IPS-20b (cell line): ENCODE results near the gene SUSD5.

Source experiments
- H3K27ac ChIP-seq: one replicate; pipeline ENCODE4 v1.5.1; 2013; ENCODE audit warnings: low read length
- H3K27me3 ChIP-seq: 2 replicates; pipeline ENCODE4 v1.6.1; 2013; ENCODE audit warnings: mild to moderate bottlenecking, low read length, inconsistent platforms; ENCODE audit not compliant: insufficient read depth
- H3K36me3 ChIP-seq: 2 replicates; pipeline ENCODE4 v1.6.1; 2013; ENCODE audit warnings: low read depth, mild to moderate bottlenecking, inconsistent platforms, low read length, moderate library complexity; ENCODE audit not compliant: insufficient read depth
- H3K4me1 ChIP-seq: 2 replicates; pipeline ENCODE4 v1.6.1; 2013; ENCODE audit warnings: mild to moderate bottlenecking, control low read depth, inconsistent platforms, low read length, moderate library complexity; ENCODE audit not compliant: insufficient read depth
- H3K4me3 ChIP-seq: 2 replicates; pipeline ENCODE4 v1.5.1; 2013; ENCODE audit warnings: mild to moderate bottlenecking, low read length, inconsistent platforms
- H3K9ac ChIP-seq: 2 replicates; pipeline ENCODE4 v1.6.1; 2013; ENCODE audit warnings: low read depth, mild to moderate bottlenecking, inconsistent platforms, low read length, moderate library complexity
- H3K9me3 ChIP-seq: 2 replicates; pipeline ENCODE4 v1.6.1; 2013; ENCODE audit warnings: mild to moderate bottlenecking, low read depth, low read length, inconsistent platforms; ENCODE audit not compliant: insufficient read depth

Gene SUSD5

GRCh38 chr3:33229066-33229465 is 10.5 kb upstream of the SUSD5 start:
- Histone ChIP-seq H3K36me3 (no peaks in the 10 kb centered on the region), H3K4me1 (no peaks in the 10 kb centered on the region; the same call in 1 of the 2 replicates), H3K9ac (no peak overlapping the region), H3K9me3 (no peaks in the 10 kb centered on the region), H3K27ac (no peak overlapping the region), H3K27me3 (no peaks in the 10 kb centered on the region), H3K4me3 (no peak overlapping the region)

GRCh38 chr3:33221241-33221640 is 2.6 kb upstream of the SUSD5 start:
- peaks cover 55% of the 10 kb centered on the region for H3K27me3 ChIP-seq
- H3K9me3 ChIP-seq, result no peaks in the 10 kb centered on the region
- no peaks in the 10 kb centered on the region for H3K4me1 ChIP-seq
- H3K27ac ChIP-seq, result no peak overlapping the region
- H3K9ac ChIP-seq, result no peak overlapping the region
- no peaks in the 10 kb centered on the region for H3K36me3 ChIP-seq
- no peak overlapping the region for H3K4me3 ChIP-seq

- Histone ChIP-seq H3K9ac (no peak overlapping the region), H3K27ac (no peak overlapping the region), H3K9me3 (no peaks in the 10 kb centered on the region), H3K4me3 (peak overlapping the region; percentile 66), H3K4me1 (no peaks in the 10 kb centered on the region), H3K36me3 (no peaks in the 10 kb centered on the region), H3K27me3 (peaks cover 68% of the 10 kb centered on the region)
Observed at GRCh38 chr3:33219175-33219487, 521 bp upstream of the SUSD5 start.

GRCh38 chr3:33217866-33218445 is 654 bp downstream of the SUSD5 start:
- Histone ChIP-seq H3K27ac (no peak overlapping the region), H3K9me3 (no peaks in the 10 kb centered on the region), H3K9ac (no peak overlapping the region), H3K4me1 (no peaks in the 10 kb centered on the region), H3K27me3 (peaks cover 68% of the 10 kb centered on the region), H3K36me3 (no peaks in the 10 kb centered on the region), H3K4me3 (peak overlapping the region; percentile 66)

GRCh38 chr3:33215739-33216138 is 2.9 kb downstream of the SUSD5 start:
- Histone ChIP-seq H3K9me3 (no peaks in the 10 kb centered on the region), H3K4me1 (no peaks in the 10 kb centered on the region), H3K27me3 (peaks cover 58% of the 10 kb centered on the region), H3K4me3 (no peak overlapping the region), H3K36me3 (no peaks in the 10 kb centered on the region), H3K27ac (no peak overlapping the region), H3K9ac (no peak overlapping the region)

- no peak overlapping the region for H3K27ac ChIP-seq
Observed at GRCh38 chr3:33212406-33212805, 6.2 kb downstream of the SUSD5 start.

GRCh38 chr3:33211444-33211843 is 7.2 kb downstream of the SUSD5 start:
- no peaks in the 10 kb centered on the region for H3K36me3 ChIP-seq
- H3K9ac ChIP-seq, result no peak overlapping the region
- no peak overlapping the region for H3K27ac ChIP-seq

More at GRCh38 chr3:33212406-33212805, 6.2 kb downstream of the SUSD5 start:
- Histone ChIP-seq H3K9me3 (peaks cover 4% of the 10 kb centered on the region; the same call in 1 of the 2 replicates), H3K27me3 (peaks cover 24% of the 10 kb centered on the region), H3K9ac (no peak overlapping the region), H3K4me1 (no peaks in the 10 kb centered on the region), H3K4me3 (no peak overlapping the region), H3K36me3 (no peaks in the 10 kb centered on the region)

GRCh38 chr3:33209357-33209756 is 9.3 kb downstream of the SUSD5 start:
- peaks cover 4% of the 10 kb centered on the region; the same call in 1 of the 2 replicates for H3K9me3 ChIP-seq
- H3K36me3 ChIP-seq, result no peaks in the 10 kb centered on the region

More at GRCh38 chr3:33211444-33211843, 7.2 kb downstream of the SUSD5 start:
- Histone ChIP-seq H3K4me1 (no peaks in the 10 kb centered on the region), H3K9me3 (peaks cover 4% of the 10 kb centered on the region; the same call in 1 of the 2 replicates), H3K4me3 (no peak overlapping the region), H3K27me3 (peaks cover 15% of the 10 kb centered on the region)

GRCh38 chr3:33202711-33203457 is 15.7 kb downstream of the SUSD5 start:
- no peaks in the 10 kb centered on the region for H3K9me3 ChIP-seq
- no peak overlapping the region for H3K27ac ChIP-seq
- H3K27me3 ChIP-seq, result no peaks in the 10 kb centered on the region
- H3K36me3 ChIP-seq, result no peaks in the 10 kb centered on the region
- no peaks in the 10 kb centered on the region for H3K4me1 ChIP-seq
- H3K4me3 ChIP-seq, result no peak overlapping the region
- H3K9ac ChIP-seq, result no peak overlapping the region

More at GRCh38 chr3:33209357-33209756, 9.3 kb downstream of the SUSD5 start:
- H3K9ac ChIP-seq, result no peak overlapping the region
- no peak overlapping the region for H3K27ac ChIP-seq
- no peak overlapping the region for H3K4me3 ChIP-seq
- H3K4me1 ChIP-seq, result no peaks in the 10 kb centered on the region
- H3K27me3 ChIP-seq, result no peaks in the 10 kb centered on the region

- no peaks in the 10 kb centered on the region for H3K9me3 ChIP-seq
- H3K4me3 ChIP-seq, result no peak overlapping the region
- no peaks in the 10 kb centered on the region for H3K36me3 ChIP-seq
- H3K27me3 ChIP-seq, result no peaks in the 10 kb centered on the region
- no peak overlapping the region for H3K27ac ChIP-seq
- H3K9ac ChIP-seq, result no peak overlapping the region
- H3K4me1 ChIP-seq, result no peaks in the 10 kb centered on the region
Observed at GRCh38 chr3:33201195-33201594, 17.4 kb downstream of the SUSD5 start.

- no peaks in the 10 kb centered on the region for H3K9me3 ChIP-seq
- no peak overlapping the region for H3K27ac ChIP-seq
- no peak overlapping the region for H3K4me3 ChIP-seq
- no peaks in the 10 kb centered on the region for H3K27me3 ChIP-seq
- no peak overlapping the region for H3K9ac ChIP-seq
- H3K4me1 ChIP-seq, result no peaks in the 10 kb centered on the region
- H3K36me3 ChIP-seq, result no peaks in the 10 kb centered on the region
Observed at GRCh38 chr3:33196538-33196937, 22.1 kb downstream of the SUSD5 start.

GRCh38 chr3:33194303-33194702 is 24.3 kb downstream of the SUSD5 start:
- Histone ChIP-seq H3K9me3 (no peaks in the 10 kb centered on the region), H3K27me3 (no peaks in the 10 kb centered on the region), H3K9ac (no peak overlapping the region), H3K36me3 (no peaks in the 10 kb centered on the region), H3K27ac (no peak overlapping the region), H3K4me3 (no peak overlapping the region), H3K4me1 (no peaks in the 10 kb centered on the region)
